Activated CD4-positive, CD25-positive, alpha-beta regulatory T cell treated with anti-CD3 and anti-CD28 coated beads, Interleukin-2, amount 50 U/mL, for 16 hours (primary cell): Measurements from ENCODE around the gene ARHGAP35.
"Not testable (repeated sequence)": the region's sequence is repeated elsewhere in the genome, so short reads cannot be mapped to it uniquely, and the experiment has no call there.

Experiments used
- DNase-seq: peaks from one replicate; pipeline ENCODE4 v3.0.0-alpha.2; 2020; ENCODE audit warnings: low read depth, low spot score

The ARHGAP35 gene

DNA sequence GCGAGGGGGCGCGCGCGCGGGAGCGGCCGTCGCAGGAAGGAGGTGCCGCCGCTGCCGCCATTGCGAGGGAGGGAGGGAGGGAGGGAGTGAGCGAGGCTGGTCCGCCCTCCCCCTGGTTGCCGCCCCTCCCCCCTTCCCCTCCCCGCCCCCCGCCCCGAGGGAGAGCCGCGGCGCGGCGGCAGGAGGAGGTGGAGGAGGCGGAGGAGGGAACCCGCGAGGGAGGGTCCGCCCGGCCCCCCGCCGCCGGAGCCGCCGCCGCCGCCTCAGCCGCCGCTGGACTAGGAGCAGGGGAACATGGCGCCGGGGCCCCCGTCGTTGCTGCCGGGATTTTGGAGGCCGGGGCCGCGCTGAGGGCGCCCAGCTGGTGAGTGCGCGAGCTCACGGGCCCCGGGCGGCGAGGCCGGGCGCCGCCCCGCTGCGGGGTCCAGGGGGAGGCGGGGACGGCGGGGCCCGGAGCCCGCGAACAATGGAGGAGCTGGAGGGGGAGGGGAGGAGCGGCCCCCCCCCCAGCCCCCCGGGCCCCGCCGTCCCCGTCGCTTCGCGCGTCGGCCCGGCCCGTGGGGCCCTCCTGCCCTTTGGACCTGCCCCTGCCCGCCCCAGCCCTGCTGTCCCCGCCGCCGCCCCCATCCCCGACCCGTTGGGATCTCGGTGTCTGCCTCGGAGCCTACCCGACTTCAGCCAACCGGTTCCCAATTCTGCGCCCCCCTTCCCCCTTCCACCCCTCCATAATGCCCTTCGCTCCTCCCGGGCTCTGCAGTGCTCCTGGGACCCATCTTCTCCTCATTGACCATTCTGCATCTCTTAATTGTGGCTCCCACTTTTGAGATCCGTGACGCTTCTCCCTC is at the start of gene ARHGAP35:
Gene ARHGAP35 (plus strand): TSS at position 152 of the 845 bp plus-strand sequence. CDS start 57,679 bp downstream, outside the sequence.
- DNase-seq: no peak

DNA sequence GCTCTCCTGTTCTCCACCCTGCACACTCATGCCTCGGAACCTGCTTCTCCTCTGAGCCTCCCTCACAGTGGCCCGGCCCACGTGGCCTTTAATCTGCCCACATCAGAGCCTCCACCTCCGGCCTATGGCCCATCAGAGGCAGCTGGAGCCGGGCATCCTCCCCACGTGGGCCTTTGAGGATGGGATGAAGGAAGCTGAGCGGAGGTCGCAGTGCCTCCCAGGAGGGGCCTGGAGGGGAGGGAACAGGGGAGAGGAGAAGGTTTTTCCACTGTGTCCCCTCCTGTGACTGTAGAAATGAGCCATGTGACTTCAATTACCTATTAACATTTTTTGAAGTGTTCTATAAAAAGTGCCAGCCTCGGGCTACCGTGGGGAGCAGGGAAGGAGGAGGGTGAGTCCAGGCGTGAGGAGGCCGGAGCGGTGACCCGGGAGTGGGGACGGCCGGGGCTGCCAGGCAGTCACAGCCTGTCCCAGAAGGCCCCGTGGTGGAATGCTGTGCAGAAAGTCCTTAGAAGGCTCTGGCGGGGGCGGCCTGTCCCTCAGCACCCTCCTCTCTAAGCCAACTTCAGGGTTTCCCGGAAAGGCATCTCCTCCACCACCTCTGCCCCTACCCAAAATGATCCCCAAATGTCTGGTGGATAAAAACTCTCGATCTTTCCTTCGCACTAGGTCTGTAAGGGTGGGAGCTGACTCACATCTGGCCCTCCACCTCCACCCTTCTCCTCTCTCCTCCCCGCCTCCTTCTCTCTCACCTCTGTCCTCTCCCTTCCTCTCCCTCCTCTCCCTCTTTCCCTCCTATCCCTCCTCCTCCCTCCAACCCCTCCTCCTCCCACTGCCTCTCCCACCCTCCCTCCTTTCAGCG is 47.6 kb upstream of the ARHGAP35 start:
- no peak for DNase-seq

DNA sequence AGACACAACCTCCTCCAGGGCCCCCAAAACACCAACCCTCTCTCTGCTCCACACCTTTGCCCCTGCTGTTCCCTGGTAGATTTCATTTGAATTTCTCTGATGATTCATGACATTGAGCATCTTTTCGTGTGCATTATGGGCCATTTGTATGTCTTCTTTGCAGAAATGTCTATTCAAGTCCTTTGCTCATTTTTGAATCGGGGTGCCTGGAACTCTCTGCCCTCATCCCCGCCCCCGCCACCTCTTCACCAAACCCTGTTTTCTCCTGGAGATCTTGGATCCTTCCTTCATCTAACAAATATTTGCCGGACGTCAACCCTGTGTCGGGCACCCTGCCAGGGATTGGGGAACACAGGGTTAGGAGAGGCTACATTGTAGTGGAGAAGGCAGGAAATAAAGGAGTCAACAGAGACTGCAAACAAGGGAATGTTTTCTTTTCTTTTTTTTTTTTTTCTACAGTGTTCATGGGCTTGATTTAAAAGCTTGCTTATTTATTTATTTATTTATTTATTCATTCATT is 46.9 kb upstream of the ARHGAP35 start:
- no peak for DNase-seq

DNA sequence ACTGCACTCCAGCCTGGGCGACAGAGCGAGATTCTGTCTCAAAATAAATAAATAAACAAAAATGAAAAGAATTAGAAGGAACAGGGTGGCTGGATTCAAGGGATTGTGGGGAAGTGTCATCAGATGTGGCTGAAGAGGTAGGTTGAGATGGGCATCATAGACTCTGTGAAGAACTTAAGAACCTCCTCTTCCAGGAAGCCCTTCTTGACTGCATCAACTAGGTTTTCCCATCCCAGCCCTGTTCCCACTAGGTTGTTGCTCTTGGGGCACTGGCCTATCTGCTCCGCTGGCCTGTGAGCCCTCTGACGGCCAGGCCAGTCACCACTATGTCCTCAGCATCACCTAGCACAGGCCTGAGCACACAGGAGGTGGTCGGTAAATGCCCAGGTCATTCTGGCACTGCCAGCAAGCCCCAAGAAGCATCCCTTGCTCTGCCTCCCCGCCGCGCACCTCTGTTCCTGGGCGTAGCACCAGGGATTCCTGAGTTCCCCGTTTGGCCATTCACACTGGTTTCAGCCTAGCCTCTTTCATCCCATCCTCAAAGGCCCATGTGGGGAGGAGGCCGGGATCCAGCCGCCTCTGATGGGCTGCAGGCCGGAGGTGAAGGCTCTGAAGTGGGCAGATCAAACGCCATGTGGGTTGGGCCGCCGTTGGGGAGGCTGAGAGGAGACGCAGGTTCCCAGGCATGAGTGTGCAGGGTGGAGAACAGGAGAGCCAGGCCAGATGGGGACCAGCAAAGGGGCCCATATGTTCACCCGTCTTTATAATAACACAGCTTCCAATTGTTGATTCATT is 44.8 kb upstream of the ARHGAP35 start:
- DNase-seq: no peak

DNA sequence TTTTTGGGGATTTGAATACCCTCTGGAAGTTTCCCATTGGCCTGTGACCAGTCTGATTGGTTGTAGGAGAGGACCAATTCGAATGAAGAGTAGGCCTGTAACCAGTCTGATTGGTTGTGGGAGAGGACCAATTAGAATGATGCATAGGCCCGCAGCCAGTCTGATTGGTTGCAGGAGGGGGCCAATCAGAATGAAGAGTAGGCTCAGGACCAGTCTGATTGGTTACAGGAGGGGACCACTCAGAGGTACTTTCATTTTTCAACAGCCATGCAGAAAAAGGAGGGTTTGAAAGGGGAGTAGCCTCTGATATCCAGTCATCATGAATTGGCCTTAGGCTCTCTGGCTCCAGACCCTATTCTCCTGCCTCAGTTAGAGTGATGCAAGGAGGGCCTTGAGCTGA is 42.0 kb upstream of the ARHGAP35 start:
- no peak for DNase-seq

DNA sequence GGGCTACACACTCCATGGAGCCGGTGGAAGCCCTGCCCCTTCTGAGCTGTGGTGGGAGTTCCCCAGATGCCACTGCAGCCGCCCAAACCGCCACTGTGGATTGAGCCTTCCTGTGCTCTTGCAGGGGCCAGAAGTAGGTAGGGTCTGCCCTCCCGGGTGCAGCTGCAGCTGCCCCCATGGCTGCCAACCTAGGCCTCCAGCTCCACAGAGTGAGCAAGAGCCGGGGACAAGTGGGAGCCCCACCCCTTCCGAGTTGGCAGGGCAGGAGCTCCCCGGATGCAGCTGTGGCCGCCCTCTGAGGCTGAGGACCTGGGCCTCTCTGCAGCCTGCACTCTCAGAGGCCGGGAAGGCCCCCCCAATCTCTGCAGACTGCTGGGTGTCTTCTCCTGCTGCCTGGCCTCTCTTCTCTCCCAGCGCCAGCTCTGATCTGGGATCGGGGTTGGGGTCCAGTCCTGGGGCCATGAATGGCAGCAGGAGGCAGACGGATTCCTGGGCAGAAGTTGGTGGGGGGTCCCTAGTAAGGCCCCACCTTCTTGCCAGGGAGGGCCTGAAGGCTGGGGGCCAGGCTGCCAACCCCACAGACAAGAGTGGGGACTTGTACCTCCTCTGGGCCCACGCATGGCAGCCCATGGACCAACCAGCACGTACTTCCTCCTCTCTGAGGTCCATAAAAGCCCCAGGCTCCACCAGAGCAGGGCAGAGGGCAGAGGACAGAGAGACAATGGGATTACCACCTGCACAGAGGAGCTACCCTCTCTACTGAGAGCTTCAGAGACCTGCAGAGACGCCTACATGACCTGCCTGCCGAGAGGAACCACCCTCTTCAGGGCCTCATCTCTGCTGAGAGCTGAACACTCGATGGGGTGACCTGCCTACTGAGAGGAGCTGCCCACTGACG is 39.0 kb upstream of the ARHGAP35 start:
- DNase-seq: peak; percentile 22

DNA sequence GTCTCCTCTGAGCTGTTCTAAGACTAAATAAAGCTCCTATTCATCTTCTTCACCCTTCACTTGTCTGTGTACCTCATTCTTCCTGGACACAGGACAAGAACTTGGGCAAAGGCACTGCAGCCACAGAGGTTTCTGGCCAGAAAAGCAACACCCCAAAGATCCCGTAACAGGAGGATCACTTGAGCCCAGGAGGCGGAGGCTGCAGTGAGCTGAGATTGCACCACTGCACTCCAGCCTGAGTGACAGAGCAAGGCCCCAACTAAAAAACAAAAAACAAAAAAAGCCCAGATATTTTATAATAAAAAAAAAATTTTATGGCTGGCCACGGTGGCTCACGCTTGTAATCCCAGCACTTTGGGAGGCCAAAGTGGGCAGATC is 38.4 kb upstream of the ARHGAP35 start:
- DNase-seq: not testable (repeated sequence)

DNA sequence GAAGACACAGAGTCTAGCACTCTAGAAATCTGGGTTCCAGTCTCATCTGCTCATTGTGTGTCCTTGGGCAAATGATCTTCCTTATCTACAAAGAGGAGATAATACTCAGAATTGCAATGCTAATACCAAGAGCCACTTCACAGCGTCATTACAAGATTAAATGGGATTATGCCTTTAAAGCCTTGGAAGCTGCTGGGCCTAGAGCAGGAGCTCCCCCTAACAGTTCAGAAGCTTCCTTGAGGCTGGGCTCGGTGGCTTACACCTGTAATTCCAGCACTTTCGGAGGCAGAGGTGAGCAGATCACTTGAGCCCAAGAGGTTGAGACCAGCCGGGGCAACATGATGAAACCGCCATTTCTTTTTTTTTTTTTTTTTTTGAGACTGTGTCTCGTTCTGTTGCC is 37.7 kb upstream of the ARHGAP35 start:
- DNase-seq: no peak

DNA sequence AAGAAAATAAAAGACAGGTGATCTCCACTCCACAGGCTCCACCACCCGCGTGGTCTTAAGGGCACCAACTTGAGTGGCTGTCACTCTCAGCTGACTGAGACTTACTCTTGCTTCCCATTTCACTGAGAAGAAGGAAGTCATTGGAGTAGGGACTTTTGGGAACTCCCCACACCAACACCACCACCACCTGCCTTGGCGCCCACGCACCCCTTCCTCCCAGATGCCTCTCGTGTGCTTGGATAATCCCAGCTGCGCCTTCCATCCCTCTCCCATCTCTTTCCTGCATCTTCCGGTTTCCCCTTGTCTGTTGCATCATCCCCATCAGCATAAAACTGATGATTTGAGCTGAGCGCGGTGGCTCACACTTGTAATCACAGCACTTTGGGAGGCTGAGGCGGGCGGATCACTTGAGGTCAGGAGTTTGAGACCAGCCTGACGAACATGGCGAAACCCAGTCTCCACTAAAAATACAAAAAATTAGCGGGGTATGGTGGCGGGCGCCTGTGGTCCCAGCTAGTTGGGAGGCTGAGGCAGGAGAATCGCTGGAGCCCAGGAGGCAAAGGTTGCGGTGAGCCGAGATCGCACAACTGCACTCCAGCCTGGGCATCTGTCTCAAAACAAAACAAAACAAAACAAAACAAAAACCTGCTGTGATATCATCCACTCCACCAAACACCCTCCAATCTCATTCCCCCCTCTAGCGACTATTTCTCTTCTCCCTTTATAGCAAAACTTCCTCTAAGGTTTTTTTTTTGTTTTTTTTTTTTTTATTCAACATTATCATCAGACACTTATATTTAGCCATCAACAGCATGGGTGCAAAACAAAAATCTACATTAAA is 35.7 kb upstream of the ARHGAP35 start:
- no peak for DNase-seq

DNA sequence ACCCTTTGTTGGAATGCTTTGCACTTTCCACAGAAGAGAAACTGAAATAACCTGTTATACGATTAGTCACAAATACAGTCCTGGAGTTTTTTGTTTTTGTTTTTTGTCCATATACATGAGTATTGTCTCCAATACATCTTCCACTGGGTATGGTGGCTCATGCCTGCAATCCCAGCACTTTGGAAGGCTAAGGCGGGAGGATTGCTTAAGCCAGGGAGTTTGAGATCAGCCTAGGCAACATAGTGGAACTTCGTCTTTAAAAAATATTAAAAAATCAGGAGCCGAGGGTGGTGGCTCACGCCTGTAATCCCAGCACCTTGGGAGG is 35.1 kb upstream of the ARHGAP35 start:
- DNase-seq: no peak

DNA sequence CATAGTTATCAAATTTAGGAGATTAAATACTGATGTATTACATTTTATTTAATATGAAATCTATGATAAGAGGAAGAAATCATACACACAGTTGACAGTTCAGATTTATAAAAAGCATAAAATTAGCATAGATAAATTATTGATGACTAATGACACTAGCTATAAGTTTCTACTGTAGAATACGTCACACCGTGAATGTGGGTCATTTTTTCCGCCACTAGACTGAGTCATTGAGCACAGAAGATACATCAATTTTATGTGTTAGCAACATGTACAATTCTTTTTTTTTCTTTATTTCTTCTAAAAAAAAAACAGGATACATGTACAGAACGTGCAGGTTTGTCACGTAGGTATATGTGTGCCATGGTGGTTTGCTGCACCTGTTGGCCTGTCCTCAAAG is 32.3 kb upstream of the ARHGAP35 start:
- peak; percentile 22 for DNase-seq

DNA sequence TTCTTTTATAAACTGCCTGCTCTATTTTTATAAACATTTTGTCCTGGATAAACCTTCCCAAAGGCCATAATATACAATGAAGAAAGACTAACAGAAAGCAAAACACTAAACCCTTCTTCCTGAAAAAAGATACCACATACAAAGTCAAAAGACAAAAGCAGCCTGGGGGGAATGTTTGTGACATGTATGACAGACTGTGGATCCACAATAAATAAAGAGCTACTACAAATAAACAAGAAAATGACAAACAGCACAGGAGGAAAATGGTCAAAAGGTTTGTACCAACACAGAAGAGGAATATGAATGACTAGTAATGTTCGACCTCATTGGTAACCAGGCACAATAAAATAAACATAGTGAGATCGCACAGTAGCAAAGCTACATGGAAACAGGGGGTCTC is 29.9 kb upstream of the ARHGAP35 start:
- DNase-seq: no peak

DNA sequence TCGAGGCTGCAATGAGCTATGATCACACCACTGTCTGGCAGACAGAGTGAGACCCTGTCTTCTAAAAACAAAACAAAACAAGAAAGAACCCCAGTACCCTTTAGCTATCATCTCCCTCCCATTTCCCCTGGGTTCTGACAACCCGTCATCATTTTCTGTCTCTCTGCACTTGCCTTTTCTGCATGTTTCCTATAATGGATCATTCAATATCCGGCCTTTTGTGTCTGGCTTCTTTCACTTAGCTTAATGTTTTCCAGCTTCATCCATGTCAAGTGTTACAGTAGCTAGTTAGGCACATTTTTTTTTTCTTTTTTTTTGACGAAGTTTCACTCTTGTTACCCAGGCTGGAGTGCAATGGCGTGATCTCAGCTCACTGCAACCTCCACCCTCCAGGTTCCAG is 26.7 kb upstream of the ARHGAP35 start:
- DNase-seq: no peak

DNA sequence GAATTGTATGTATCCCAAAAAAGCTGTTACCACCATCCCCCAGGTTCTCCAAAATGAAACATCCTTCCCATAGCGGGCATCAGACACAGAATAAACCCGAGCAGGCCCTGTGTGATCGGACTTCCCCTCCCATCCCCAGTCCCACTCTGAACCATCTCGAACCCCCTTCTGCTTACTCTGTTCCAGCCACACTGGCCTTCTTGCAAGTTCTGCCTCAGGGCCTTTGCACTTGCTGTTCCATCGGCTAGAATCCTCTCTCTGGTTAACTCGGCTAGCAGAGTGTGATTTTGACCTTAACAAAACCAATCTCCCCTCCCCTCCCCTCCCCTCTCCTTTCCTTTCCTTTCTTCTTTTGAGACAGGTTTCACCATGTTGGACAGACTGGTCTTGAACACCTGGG is 25.8 kb upstream of the ARHGAP35 start:
- DNase-seq: no peak

DNA sequence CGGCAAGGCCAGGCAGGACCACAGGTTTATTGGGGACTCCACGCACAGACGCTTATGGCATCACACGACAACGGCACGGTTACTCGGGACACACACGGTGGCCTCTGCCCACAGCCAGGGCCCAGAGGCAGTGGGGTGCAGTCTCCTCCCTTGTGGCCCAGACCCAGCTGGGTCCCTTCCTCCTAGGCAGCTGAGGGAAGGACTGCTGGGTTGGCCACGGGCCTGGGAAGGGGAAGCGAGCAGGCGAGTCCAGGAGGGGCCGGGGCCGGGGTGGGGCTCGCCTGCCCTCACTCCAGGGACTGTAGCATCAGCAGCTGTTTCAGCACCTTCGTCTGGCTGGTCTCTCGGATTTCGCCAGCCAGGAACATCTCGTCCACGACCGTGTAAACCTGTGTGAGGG is 22.6 kb upstream of the ARHGAP35 start:
- DNase-seq: no peak

DNA sequence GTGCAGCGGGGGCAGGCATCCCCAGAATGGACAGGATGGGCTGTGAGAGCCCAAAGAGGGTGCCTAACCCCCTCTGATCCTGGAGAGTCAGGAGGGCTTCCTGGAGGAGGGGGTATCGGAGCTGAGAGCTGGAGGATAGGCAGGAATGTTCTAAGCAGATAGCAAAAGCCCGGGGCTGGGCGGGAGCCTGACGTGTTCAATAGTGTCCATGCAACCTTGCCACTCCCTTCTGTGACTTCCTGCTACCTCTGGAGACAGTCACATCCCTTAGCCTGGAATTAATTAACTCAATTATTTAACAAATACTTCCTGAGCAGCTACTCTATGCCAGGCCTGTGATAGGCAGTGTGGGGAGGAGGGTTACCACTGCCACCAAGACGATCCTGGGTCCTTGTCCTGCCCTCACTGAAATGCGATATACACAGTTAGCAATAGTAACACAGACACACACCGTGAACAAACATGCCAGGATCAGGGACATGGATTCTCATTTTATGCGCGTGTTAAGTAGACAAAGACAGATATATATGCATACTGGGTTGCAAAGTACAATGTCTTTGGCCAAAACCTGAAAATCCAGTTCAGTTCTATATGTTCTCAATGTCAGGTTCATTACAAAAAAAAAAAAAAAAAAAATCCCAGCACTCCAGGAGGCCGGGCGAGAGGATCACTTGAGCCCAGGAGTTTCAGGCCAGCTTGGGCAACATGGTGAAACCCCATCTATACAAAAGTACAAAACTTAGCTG is 20.9 kb upstream of the ARHGAP35 start:
- no peak for DNase-seq

DNA sequence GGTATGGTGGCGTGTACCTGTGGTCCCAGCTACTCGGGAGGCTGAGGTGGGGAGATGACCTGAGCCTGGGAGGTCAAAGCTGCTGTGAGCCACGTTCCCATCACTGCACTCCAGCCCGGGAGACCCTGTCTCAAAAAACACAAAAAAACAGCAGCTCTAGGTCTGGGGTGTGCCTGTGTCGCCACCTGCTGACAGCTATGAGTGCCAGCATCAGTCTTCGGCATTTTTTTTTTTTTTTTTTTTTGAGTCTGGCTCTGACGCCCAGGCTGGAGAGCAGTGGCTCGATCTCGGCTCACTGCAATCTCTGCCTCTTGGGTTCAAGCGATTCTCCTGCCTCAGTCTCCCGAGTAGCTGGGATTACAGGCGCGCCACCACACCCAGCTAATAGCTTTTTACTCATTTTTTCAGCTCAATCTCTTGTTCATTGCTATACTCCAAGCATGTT is 20.3 kb upstream of the ARHGAP35 start:
- no peak for DNase-seq

DNA sequence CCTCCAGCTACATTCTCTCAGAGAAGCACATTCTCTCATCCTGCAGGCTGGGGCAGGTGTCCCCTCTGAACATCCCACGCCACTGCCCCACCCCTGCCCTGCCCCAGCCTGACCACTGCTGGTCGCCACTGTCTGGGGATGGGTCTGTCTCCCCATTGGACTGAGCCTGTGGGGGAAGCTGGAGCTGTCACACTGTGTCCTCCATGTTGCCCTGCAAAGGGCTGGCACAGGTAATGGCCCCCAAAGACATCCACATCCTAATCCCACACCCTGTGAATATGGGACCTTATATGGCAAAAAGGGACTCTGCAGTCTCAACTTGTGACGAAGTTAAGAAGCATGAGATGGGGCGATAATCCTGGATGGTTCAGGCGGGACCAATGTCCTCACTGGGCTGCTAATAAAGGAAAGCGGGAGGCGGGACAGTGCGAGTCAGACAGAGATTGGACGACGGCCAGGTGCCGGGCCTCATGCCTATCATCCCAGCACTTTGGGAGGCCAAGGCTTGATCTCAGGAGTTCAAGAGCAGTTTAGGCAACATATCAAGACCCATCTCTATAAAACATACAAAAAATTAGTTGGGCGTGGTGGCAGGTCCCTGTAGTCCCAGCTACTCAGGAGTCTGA is 19.2 kb upstream of the ARHGAP35 start:
- no peak for DNase-seq

DNA sequence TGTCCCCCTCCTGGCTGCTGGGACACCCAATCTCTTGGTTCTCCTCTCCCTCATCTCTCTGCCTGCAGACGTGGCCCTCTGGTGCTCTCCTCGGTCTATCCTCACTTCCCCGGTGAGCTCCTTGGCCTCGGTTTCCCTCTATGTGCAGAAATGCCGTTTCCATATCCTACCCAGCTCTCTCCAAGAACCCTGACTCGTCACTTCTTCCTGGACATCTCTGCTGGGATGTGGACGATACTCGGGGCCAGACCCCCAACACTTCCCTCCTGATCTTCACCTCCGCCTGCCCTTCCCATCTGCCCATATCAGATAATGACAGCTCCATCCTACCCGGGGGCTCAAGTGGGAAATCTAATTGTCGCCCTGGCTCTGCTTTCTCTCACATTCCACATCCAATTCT is 18.0 kb upstream of the ARHGAP35 start:
- DNase-seq: no peak
